IPS DF 6.9 (cell line): Measurements from ENCODE around the gene HIPK2.
"Not testable (repeated sequence)": the region's sequence is repeated elsewhere in the genome, so short reads cannot be mapped to it uniquely, and the experiment has no call there.

Experiments used
- DNase-seq: peaks from one replicate; pipeline ENCODE4 v3.0.0-alpha.2; 2013; ENCODE audit warnings: low read depth, low spot score
- H3K27ac ChIP-seq: one replicate; pipeline ENCODE4 v1.5.1; 2013; ENCODE audit warnings: low read length, control low read depth
- H3K27me3 ChIP-seq: 2 replicates; pipeline ENCODE4 v1.6.1; 2013; ENCODE audit warnings: mild to moderate bottlenecking, low read length; ENCODE audit not compliant: control insufficient read depth, insufficient read depth
- H3K36me3 ChIP-seq: 2 replicates; pipeline ENCODE4 v1.6.1; 2013; ENCODE audit warnings: low read length; ENCODE audit not compliant: control insufficient read depth, insufficient read depth
- H3K4me1 ChIP-seq: 2 replicates; pipeline ENCODE4 v1.6.1; 2013; ENCODE audit warnings: low read length; ENCODE audit not compliant: control insufficient read depth, insufficient read depth
- H3K4me3 ChIP-seq: 2 replicates; pipeline ENCODE4 v1.5.1; 2013; ENCODE audit warnings: mild to moderate bottlenecking, low read length
- H3K9me3 ChIP-seq: 2 replicates; pipeline ENCODE4 v1.6.1; 2013; ENCODE audit warnings: low read length, inconsistent platforms; ENCODE audit not compliant: control insufficient read depth, insufficient read depth
- WGBS: extraction: QIAGEN DNeasy Blood & Tissue Kit; methylation state at CpG from one replicate; pipeline ENCODE4 v1.1.7; 2013; ENCODE audit warnings: mixed read lengths, missing lambda C conversion rate; ENCODE audit not compliant: insufficient read length, insufficient coverage; 5-methylcytosine and 5-hydroxymethylcytosine counted together

The HIPK2 gene

GRCh38 chr7:139563856-139564255 is 213.9 kb downstream of the HIPK2 start:
- Histone ChIP-seq H3K27me3 (no peaks in the 10 kb centered on the region), H3K27ac (no peak overlapping the region), H3K4me3 (no peak overlapping the region), H3K4me1 (no peaks in the 10 kb centered on the region), H3K9me3 (no peaks in the 10 kb centered on the region), H3K36me3 (no peaks in the 10 kb centered on the region)
- no CpG with 5 or more reads among the region's 5 CpGs for WGBS
- DNase-seq: no peak

DNA sequence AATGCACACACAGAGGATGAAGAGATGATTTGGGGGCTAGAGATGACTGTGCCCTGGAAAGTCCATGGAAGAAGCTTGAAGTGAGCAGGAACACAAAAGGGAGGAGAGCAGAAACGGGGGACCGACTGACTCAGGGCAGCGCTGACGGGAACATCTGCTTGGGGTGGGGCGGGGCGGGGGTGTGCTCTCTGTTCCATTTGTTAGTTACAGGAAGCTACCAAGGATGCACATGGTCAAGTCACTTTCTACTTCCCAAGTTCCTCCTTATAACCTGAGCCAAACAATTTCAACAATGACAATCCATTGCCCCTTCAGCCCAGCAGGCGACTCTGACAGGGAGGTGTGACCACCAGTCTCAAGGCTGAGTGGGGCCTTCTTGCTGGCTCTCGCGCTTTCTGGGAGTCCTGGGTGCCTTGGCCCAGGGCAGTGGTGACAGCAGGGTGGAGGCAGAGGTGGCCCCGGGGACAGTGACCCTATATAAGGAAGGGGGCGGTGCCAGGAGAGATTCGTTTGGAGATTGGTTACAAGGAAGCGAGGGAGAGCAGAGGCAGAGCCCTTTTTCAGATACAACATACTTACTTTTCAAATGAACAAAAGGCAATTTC is 214.7 kb downstream of the HIPK2 start:
- no peak overlapping the region for H3K4me3 ChIP-seq
- H3K27ac ChIP-seq: no peak overlapping the region
- H3K36me3 ChIP-seq: no peaks in the 10 kb centered on the region
- no peaks in the 10 kb centered on the region for H3K27me3 ChIP-seq
- H3K9me3 ChIP-seq: no peaks in the 10 kb centered on the region
- DNase-seq: no peak
- no CpG with 5 or more reads among the region's 13 CpGs for WGBS
- no peaks in the 10 kb centered on the region for H3K4me1 ChIP-seq

GRCh38 chr7:139562491-139562890 is 215.3 kb downstream of the HIPK2 start:
- H3K27ac ChIP-seq: no peak overlapping the region
- no peaks in the 10 kb centered on the region for H3K27me3 ChIP-seq
- no peaks in the 10 kb centered on the region for H3K9me3 ChIP-seq
- no peak for DNase-seq
- WGBS: no CpG with 5 or more reads among the region's 12 CpGs
- H3K4me1 ChIP-seq: no peaks in the 10 kb centered on the region
- H3K4me3 ChIP-seq: no peak overlapping the region
- H3K36me3 ChIP-seq: no peaks in the 10 kb centered on the region

GRCh38 chr7:139560678-139561077 is 217.1 kb downstream of the HIPK2 start:
- no peak for DNase-seq
- H3K36me3 ChIP-seq: no peaks in the 10 kb centered on the region

DNA sequence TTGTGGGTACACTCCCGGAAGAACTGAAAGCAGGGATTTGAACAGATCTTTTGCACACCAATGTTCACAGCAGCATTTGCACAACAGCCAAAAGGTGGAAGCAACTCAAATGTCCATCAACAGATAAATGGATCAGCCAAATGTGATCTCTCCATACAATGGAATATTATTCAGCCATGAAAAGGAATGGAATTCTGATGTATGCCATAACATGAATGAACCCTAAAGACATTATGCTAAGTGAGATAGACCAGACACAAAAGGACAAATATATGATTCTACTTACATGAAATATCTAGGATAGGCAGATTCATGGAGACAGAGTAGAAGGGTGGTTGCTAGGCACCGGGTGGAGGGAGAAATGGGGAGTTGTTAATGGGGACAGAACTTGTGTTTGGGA is 217.6 kb downstream of the HIPK2 start:
- DNase-seq: no peak
- no peaks in the 10 kb centered on the region for H3K9me3 ChIP-seq
- no peaks in the 10 kb centered on the region for H3K27me3 ChIP-seq
- no peaks in the 10 kb centered on the region for H3K4me1 ChIP-seq
- H3K4me3 ChIP-seq: no peak overlapping the region
- no peak overlapping the region for H3K27ac ChIP-seq
- WGBS: no CpG with 5 or more reads among the region's 2 CpGs
- H3K36me3 ChIP-seq: no peaks in the 10 kb centered on the region

More at GRCh38 chr7:139560678-139561077, 217.1 kb downstream of the HIPK2 start:
- no peak overlapping the region for H3K27ac ChIP-seq
- no peaks in the 10 kb centered on the region for H3K9me3 ChIP-seq
- no peaks in the 10 kb centered on the region for H3K4me1 ChIP-seq
- H3K4me3 ChIP-seq: no peak overlapping the region
- no peaks in the 10 kb centered on the region for H3K27me3 ChIP-seq
- WGBS: no CpG with 5 or more reads among the region's 11 CpGs

- no CpG with 5 or more reads among the region's 18 CpGs for WGBS
- Histone ChIP-seq H3K36me3 (no peaks in the 10 kb centered on the region), H3K4me1 (no peaks in the 10 kb centered on the region), H3K27ac (no peak overlapping the region), H3K9me3 (no peaks in the 10 kb centered on the region), H3K4me3 (no peak overlapping the region), H3K27me3 (no peaks in the 10 kb centered on the region)
- no peak for DNase-seq
Observed at GRCh38 chr7:139559364-139560105, 218.3 kb downstream of the HIPK2 start.

DNA sequence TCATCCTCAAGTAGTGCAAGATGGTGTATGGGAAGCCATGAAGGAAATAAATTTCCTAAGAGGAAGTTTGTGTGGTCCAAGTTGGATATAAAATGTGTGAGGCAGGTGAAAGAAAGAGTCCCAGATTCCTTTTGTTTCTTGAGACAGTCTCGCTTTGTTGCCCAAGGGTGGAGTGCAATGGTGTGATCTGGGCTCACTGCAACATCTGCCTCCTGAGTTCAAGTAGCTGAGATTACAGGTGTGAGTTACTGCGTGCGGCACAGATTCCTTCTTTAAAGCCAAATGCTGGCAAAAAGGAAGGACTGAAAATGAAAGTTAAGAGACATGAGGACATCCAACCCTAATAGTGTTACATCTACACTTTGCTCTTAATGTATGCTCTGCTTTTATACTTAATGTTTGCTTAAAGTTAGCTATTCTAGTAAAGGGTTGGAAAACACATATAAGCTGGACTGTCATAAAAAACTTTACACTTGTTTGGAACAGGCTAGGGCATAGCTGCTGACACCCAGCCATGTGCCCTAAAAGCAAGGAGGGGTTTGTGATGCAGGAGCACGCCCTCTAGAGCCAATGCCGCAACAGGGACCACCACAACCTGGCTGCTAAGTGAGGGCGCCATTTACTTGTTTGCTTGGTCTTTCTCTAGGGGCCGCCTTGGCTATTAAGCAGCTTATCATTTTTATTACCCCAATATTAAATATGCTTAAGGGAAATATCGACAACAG is 219.8 kb downstream of the HIPK2 start:
- no peaks in the 10 kb centered on the region for H3K9me3 ChIP-seq
- H3K4me3 ChIP-seq: no peak overlapping the region
- H3K27me3 ChIP-seq: no peaks in the 10 kb centered on the region
- DNase-seq: no peak
- 0 out of 2 replicates have a peak, but pooled peaks cover 2% of the 10 kb centered on the region for H3K4me1 ChIP-seq
- H3K27ac ChIP-seq: no peak overlapping the region
- H3K36me3 ChIP-seq: no peaks in the 10 kb centered on the region
- WGBS: no CpG with 5 or more reads among the region's 8 CpGs

DNA sequence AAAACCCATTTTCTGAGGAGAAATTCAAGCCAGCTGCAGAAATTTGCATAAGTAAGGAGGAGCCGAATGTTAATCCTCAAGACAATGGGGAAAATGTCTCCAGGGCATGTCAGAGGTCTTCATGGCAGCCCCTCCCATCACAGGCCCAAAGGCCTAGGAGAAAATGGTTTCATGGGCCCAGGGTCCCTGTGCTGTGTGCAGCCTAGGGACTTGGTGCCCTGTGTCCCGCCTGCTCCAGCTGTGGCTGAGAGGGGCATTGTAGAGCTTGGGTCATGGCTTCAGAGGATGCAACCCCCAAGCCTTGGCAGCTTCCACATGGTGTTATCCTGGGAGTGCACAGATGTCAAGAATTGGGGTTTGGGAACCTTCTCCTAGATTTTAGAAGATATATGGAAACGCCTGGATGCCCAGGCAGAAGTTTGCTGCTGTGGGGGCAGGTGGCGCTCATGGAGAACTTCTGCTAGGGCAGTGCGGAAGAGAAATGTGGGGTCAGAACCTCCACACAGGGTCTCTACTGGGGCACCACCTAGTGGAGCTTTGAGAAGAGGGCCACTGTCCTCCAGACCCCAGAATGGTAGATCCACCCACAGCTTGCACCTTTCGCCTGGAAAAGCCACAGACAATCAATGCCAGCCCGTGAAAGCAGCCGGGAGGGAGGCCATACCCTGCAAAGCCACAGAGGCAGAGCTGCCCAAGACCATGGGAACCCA is 223.7 kb downstream of the HIPK2 start:
- H3K36me3 ChIP-seq, DNase-seq, H3K9me3 ChIP-seq, H3K27me3 ChIP-seq, H3K4me1 ChIP-seq, H3K27ac ChIP-seq, H3K4me3 ChIP-seq: not testable (repeated sequence)
- no CpG with 5 or more reads among the region's 8 CpGs for WGBS

- H3K4me3 ChIP-seq: no peak overlapping the region
- DNase-seq: no peak
- H3K36me3 ChIP-seq: no peaks in the 10 kb centered on the region
- H3K27me3 ChIP-seq: no peaks in the 10 kb centered on the region
- H3K9me3 ChIP-seq: no peaks in the 10 kb centered on the region
- no peaks in the 10 kb centered on the region for H3K4me1 ChIP-seq
- H3K27ac ChIP-seq: no peak overlapping the region
- no CpG with 5 or more reads among the region's 5 CpGs for WGBS
Observed at GRCh38 chr7:139548302-139549028, 229.3 kb downstream of the HIPK2 start.

GRCh38 chr7:139544645-139545044 is 233.2 kb downstream of the HIPK2 start:
- Histone ChIP-seq H3K27ac (no peak overlapping the region), H3K27me3 (no peaks in the 10 kb centered on the region), H3K36me3 (no peaks in the 10 kb centered on the region), H3K4me3 (no peak overlapping the region), H3K9me3 (no peaks in the 10 kb centered on the region), H3K4me1 (peaks cover 4% of the 10 kb centered on the region)
- no peak for DNase-seq
- no CpG with 5 or more reads among the region's 11 CpGs for WGBS
